NCI-H345 (cell line): ENCODE measurements around the gene KRT4.
"Not testable (repeated sequence)": the region's sequence is repeated elsewhere in the genome, so short reads cannot be mapped to it uniquely, and the experiment has no call there.

Experiments
- DNase-seq: peaks from one replicate; lab custom pipeline; 2025; lab: John Stamatoyannopoulos, UW

KRT4 gene

DNA sequence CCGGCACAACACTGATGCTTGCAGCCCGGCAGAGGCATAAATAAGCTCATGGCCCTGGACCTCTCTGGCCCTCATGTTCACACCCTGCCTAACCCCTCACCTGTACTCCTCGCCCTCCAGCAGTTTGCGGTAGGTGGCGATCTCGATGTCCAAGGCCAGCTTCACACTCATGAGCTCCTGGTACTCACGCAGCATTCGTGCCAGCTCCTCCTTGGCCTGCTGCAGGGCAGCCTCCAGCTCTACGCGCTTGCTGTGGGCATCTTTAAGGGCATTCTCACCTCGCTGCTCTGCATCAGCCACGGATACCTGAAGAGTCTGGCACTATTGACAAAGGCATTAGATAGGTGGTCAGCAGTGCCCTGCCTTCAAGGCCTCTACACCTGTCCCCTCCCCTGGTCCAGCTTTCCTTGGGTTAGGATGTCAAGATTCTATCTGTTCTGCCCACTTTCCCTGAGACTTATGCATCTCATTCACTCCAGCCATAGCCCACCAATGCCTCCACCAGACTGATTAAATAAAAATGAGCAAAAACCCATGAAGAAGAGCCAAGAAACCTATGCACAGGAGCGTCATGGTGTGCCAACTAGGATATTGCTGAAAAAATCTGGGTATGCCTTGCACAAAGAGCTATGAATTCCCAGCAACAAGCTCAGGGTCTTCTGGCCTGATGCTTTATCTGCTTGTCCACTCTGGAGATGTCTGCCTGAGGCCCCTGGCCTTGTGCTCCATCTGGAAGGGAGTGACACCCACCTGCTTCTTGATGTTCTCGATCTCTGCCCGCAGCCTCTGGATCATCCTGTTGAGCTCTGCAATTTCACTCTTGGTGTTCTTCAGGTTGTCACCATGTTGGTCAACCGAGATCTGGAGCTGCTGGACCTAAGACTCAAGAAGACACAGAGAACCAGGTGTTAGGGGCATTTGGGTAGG, 6.1 kb downstream of the KRT4 start:
- DNase-seq, result no peak

GRCh38 chr12:52806821-52807543, 6.9 kb downstream of the KRT4 start:
- DNase-seq, result no peak

- no peak for DNase-seq
Observed at GRCh38 chr12:52806169-52806811, 7.6 kb downstream of the KRT4 start.

DNA sequence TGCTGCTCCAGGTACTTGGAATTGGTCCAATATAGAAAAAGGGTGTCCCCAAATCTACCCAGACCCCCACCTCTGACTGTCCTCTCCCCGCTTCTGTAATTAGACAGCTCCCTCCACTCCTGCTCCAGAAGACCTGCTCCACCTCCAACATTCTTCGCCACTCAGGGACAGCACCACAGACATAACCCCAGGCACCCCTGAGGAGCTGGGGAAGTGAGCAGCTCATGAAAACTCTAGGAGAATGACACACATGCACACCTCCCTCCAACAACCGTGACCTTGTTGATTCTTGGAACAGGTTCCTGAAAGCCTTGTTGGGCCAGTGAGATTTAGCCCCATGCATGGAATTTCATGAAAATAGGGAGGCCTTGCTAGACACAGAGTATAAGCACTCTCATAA, 8.2 kb downstream of the KRT4 start:
- DNase-seq, result no peak

GRCh38 chr12:52805000-52805399, 8.9 kb downstream of the KRT4 start:
- peak; percentile 12 for DNase-seq

DNA sequence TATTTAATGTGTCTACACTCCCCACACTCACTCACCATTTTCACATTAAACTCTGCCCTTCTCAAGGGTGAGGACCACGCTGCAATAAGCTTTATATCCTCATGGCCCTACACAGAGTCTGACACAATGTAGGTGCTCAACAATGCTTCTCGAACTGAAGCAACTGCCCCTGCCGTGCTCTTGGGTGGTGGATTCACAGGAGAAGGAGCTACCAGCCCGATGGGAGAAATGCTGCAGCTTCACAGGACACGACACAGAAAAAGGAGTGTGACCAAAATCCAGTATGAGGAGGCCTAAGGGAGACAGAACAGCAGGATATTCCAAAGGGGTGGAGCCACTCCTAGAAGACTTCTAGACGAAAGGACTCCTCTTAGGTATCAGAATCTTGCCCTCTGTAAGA, 11.5 kb downstream of the KRT4 start:
- no peak for DNase-seq

GRCh38 chr12:52801773-52802172, 12.1 kb downstream of the KRT4 start:
- peak; percentile 3 for DNase-seq

DNA sequence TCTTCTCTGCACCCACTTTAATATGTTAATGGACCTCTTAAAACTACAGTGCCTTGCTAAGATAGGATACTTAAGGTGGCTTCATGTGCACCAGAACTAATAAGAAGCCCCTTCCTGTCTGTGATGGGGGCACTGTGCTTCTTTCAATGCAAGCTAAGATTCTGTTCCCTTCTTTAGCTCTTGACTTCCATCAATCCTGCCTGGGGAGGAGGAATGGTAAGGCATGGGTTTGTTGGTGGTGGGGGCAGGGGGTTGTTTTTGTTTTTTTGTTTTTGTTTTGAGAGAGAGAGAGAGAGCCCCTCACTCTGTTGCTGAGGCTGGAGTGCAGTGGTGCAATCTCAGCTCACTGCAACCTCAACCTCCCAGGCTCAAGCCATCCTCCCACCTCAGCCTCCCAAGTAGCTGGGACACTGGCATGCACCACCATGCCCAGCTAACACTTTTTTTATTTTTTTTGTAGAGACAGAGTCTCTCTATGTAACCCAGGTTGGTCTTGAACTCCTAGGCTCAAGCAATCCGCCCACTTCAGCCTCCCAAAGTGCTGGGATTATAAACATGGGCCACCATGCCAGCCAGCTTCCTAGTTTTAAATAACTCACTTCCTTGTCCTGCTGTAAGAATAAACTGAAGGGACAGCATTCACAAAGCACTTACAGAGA, 13.5 kb downstream of the KRT4 start:
- DNase-seq, result no peak

GRCh38 chr12:52799505-52800211, 14.3 kb downstream of the KRT4 start:
- DNase-seq, result no peak

DNA sequence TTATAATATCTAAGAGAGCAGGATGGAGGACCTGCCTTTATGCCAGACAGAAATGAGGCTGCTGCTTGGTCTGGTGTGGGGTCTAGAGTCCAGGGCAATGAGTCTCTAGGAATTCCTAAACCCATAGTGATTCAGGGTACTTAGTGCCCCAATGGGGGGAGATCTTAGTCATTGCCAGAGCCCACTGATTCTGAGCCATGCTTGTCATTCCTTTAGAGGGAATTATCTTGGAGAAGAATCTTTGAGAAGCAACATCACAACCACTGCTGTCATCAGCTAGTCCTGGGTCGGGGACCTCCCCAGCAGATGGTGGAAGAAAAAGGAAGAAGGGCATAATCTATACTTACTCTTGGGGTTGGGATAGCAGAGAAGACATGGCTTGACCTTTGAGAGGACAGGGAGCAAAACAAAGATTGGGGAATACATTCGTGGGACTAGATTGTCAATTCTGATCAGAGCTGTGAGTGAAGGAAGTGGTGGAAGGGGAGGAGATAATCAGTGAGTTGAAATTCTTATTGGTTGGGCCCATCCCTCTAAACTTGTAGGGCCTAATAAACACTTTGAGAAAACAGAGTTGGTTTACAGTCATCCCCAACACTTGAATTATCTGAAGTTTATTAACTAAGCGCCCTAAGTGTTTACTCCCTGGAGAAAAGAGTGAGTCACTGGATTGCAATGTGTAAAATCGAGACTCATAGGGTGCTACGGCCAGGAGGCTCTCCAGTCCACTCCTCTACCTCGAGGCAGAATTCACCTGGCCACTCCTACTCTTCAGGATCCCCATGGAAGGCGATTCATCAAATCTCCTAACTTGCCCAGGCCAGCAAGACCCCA, 15.0 kb downstream of the KRT4 start:
- no peak for DNase-seq

DNA sequence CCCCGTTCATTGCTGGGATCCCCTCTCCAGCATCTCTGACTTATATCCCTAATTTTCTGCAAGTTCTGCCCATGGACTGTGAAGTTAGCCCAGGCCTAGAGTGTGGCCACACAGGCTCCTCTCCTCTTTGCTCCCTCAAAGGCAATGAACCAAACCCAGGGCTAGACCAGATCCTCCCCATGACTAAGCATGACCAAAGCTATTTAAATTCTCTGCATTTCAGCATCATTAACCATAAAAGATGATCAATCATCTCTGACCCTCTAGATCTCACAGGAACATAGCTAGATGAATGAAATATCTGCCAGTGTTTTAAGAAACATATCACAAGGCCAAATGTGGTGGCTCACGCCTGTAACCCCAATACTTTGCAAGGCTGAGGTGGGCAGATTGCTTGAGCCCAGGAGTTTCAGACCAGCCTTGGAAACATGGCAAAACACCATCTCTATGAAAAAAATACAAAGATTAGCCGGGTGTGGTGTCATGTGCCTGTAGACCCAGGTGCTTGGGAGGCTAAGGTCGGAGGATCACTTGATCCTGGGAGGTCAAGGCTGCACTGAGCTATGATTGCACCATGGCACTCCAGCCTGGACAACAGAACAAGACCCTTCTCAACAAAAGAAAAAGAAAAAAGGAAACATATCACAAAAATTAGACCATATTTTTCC, 15.8 kb downstream of the KRT4 start:
- no peak for DNase-seq

DNA sequence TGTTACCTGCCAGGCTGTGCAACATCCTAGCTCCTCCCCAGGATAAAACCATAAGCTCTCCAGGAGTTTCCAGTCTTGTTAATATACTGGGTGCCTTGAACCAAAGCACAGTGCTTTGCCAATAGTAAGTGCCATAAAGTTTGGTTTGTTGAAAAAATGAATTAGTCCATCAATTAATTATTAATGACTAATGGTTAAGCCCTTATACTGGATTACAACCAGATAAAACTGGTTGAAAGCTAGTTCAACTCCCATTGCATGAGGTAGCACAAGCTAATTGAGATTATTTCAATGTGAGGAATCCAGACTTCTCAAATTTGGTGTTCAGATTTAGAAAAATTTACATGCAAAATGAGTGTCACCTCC, 16.4 kb downstream of the KRT4 start:
- no peak for DNase-seq

- no peak for DNase-seq
Observed at GRCh38 chr12:52796839-52797528, 16.9 kb downstream of the KRT4 start.

DNA sequence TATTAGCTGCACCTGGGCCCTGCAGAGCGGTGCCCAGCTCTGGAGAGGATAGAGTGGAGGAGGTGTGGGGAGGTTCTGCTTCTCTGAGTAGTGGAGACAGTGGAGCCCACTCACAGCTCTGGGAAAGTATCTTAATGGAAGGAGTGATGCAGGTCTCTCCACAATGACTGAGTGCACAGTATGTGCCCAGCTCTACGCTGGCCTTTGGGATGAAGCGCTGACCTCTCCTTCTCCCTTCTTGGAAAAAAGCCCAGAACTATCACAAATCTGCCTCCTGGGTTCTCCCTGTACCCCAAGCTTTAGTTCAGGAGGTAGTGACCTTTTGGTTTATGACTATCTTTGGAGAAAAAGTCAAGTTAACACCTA, 17.5 kb downstream of the KRT4 start:
- no peak for DNase-seq

DNA sequence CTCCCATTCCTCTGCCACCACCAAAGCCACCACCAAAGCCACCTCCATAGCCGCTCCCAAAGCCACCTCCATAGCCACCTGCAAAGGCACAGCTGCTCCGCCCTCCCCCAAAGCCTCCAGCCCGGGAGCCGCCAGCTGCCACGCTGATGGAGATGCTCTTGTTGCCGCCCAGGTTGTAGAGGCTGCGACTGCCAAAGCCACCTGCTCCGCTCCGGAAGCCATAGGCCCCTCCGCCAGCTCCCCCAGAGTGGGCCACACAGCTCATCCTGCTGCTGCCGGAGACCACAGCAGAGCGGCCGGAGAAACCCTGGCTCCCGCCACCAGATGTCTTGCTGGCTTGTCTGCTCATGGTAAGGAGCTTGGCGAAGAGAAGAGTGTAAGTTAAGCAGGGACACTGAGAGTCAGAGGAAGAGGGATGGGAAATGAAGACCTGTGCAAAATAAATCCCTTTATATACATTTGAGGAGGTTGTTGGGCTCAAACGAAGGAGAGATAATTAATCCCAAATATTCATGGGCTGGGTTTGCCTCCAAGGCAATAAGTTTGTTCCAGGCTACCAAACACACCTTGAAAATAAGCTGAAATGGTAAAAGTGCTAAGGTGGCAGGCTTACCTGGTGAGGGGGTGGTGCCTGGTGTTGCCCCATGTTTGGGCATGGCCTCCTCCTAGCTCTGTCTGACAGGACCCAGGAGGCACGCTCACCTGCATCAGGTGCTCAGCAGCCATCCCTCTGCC, 18.1 kb downstream of the KRT4 start, which contains the start of gene KRT3:
Gene KRT3 (minus strand): TSS at position 424 of the 735 bp plus-strand sequence. CDS start 75 bp downstream, at position 349.
- no peak for DNase-seq

GRCh38 chr12:52795332-52795674, 18.6 kb downstream of the KRT4 start:
- not testable (repeated sequence) for DNase-seq

- no peak for DNase-seq
Observed at GRCh38 chr12:52794479-52795331, 19.2 kb downstream of the KRT4 start.
